OCI-LY7 (cell line): ENCODE data around the gene DCAF5. TPM values are rescaled to one million over a fixed set of nuclear protein-coding genes. Genes with fewer than 3 reads are reported as not detected.

Source experiments
- BruUV-seq: library from RNA; stranded (reverse); fragments of 400-500 nt; replicated peaks from 2 replicates; lab custom pipeline; 2021; lab: Mats Ljungman, UMichigan
- CTCF ChIA-PET: fragments of 300-600 bp; sonication (Branson Sonifier 250); formaldehyde crosslinking; loops from one replicate; lab custom pipeline; 2022; ENCODE audit warnings: antibody characterized with exemption; ENCODE audit not compliant: unreplicated experiment; lab: Charles Lee
- POLR2A ChIA-PET: fragments of 300-600 bp; sonication (Branson Sonifier 250); formaldehyde crosslinking; loops from one replicate; lab custom pipeline; 2022; ENCODE audit warnings: antibody characterized with exemption; lab: Charles Lee
- DNase-seq: peaks from one replicate; pipeline ENCODE4 v3.0.0-alpha.2; 2015; ENCODE audit warnings: low spot score
- H2AFZ ChIP-seq: fragments of 200-600 bp; sonication (generic), shearing (Covaris generic); 2 replicates; pipeline ENCODE4 v1.6.1; 2014; ENCODE audit warnings: mild to moderate bottlenecking, antibody characterized with exemption, low read length, moderate library complexity
- H3K27ac ChIP-seq: fragments of 200-600 bp; sonication (generic); 2 replicates; pipeline ENCODE4 v1.5.1; 2014; ENCODE audit warnings: mixed run types, low read depth, mild to moderate bottlenecking, moderate library complexity, low read length, inconsistent platforms; ENCODE audit not compliant: poor library complexity, severe bottlenecking
- H3K36me3 ChIP-seq: fragments of 200-600 bp; sonication (generic); 2 replicates; pipeline ENCODE4 v1.6.1; 2014; ENCODE audit warnings: mild to moderate bottlenecking, antibody characterized with exemption, low read length, moderate library complexity, mixed read lengths; ENCODE audit not compliant: insufficient read depth
- H3K4me1 ChIP-seq: fragments of 200-600 bp; sonication (generic); 2 replicates; pipeline ENCODE4 v1.5.1; 2014; ENCODE audit warnings: mild to moderate bottlenecking, low read length; ENCODE audit not compliant: insufficient read depth, poor library complexity, severe bottlenecking
- H3K4me2 ChIP-seq: fragments of 200-600 bp; sonication (generic); 2 replicates; pipeline ENCODE4 v1.6.1; 2014; ENCODE audit warnings: mild to moderate bottlenecking, low read length
- H3K4me3 ChIP-seq: fragments of 200-600 bp; sonication (generic); 2 replicates; pipeline ENCODE4 v1.5.1; 2014; ENCODE audit warnings: mild to moderate bottlenecking, low read depth, low read length; ENCODE audit not compliant: poor library complexity, severe bottlenecking
- H3K79me2 ChIP-seq: fragments of 200-600 bp; sonication (generic); 2 replicates; pipeline ENCODE4 v1.6.1; 2016; ENCODE audit warnings: low read depth, mild to moderate bottlenecking, low read length, moderate library complexity, mixed read lengths; ENCODE audit not compliant: insufficient read depth
- H3K9me2 ChIP-seq: fragments of 200-600 bp; sonication (generic); 2 replicates; pipeline ENCODE4 v1.6.1; 2016; ENCODE audit warnings: mild to moderate bottlenecking, low read length, mixed read lengths; ENCODE audit not compliant: insufficient read depth
- H3K9me3 ChIP-seq: fragments of 200-600 bp; sonication (generic); 2 replicates; pipeline ENCODE4 v1.6.1; 2014; ENCODE audit warnings: mild to moderate bottlenecking, mixed run types, low read length, mixed read lengths
- H4K20me1 ChIP-seq: fragments of 200-600 bp; sonication (generic); 2 replicates; pipeline ENCODE4 v1.6.1; 2014; ENCODE audit warnings: mild to moderate bottlenecking, antibody characterized with exemption, low read length, moderate library complexity, mixed read lengths; ENCODE audit not compliant: insufficient read depth
- CTCF ChIP-seq: fragments of 200-600 bp; sonication (generic); conservative IDR thresholded peaks from 2 replicates; pipeline ENCODE4 v1.5.1; 2014; ENCODE audit warnings: mild to moderate bottlenecking, antibody characterized with exemption, low read length, moderate library complexity, mixed read lengths
- EZH2phosphoT487 ChIP-seq: fragments of 200-600 bp; sonication (generic); IDR thresholded peaks from 2 replicates; pipeline ENCODE4 v1.6.1; 2018; ENCODE audit warnings: low read depth, borderline replicate concordance, mild to moderate bottlenecking, mixed run types, antibody characterized with exemption, low read length, moderate library complexity, mixed read lengths
- intact Hi-C: fragments of 100-400 bp; cut with micrococcal nuclease; formaldehyde crosslinking; loops from one replicate; pipeline ENCODE4 v1.10.0; 2022; ENCODE audit not compliant: unreplicated experiment
- total RNA-seq, 2 experiments: library from RNA; depleted of rRNA in 1 of 2; stranded (reverse); fragments of >200 nt in 1 of 2; shearing (Covaris generic) in 1 of 2; gene quantifications; 2 replicates each; pipeline ENCODE4 v1.2.3, GENCODE V29; 2014 to 2022

DCAF5 gene
- total RNA-seq, 2 experiments from 2014 or later: 23.1 to 46.0 TPM

- Histone ChIP-seq H3K4me1 (no peaks in the 10 kb centered on the region), H3K9me2 (no peaks in the 10 kb centered on the region), H4K20me1 (no peaks in the 10 kb centered on the region), H3K4me2 (no peak overlapping the region), H3K4me3 (no peak overlapping the region), H3K27ac (no peak overlapping the region), H2AFZ (no peak overlapping the region), H3K36me3 (no peaks in the 10 kb centered on the region), H3K79me2 (no peaks in the 10 kb centered on the region), H3K9me3 (no peaks in the 10 kb centered on the region)
- ChIA-PET CTCF (no interaction called here), POLR2A (no interaction called here)
- intact Hi-C loops: no loop called here
- BruUV-seq: no TSS peak
- DNase-seq: no peak
- TF ChIP-seq CTCF (no peak), EZH2phosphoT487 (no peak)
Observed at GRCh38 chr14:69037790-69038454, 115.0 kb downstream of the DCAF5 start.

GRCh38 chr14:69036757-69037506 lies 116.0 kb downstream of the DCAF5 start:
- no peak for DNase-seq
- BruUV-seq: no TSS peak
- TF ChIP-seq CTCF (no peak), EZH2phosphoT487 (no peak)
- intact Hi-C loops: no loop called here
- Histone ChIP-seq H3K4me3 (no peak overlapping the region), H3K9me3 (no peaks in the 10 kb centered on the region), H3K4me2 (no peak overlapping the region), H3K36me3 (no peaks in the 10 kb centered on the region), H3K4me1 (no peaks in the 10 kb centered on the region), H4K20me1 (no peaks in the 10 kb centered on the region), H3K9me2 (no peaks in the 10 kb centered on the region), H3K79me2 (no peaks in the 10 kb centered on the region), H3K27ac (no peak overlapping the region), H2AFZ (no peak overlapping the region)
- ChIA-PET POLR2A (no interaction called here), CTCF (no interaction called here)
